Panc1 (cell line): Measurements from ENCODE around the gene CREBBP. TPM values are rescaled to one million over a fixed set of nuclear protein-coding genes. Genes with fewer than 3 reads are reported as not detected.

ENCODE experiments used
- ATAC-seq: fragments of 200-7000 bp; cut with Tn5 transposase; 2 replicates; pipeline ENCODE4 v1.9.1; 2020; ENCODE audit warnings: mild to moderate bottlenecking, moderate library complexity
- BruUV-seq: library from RNA; stranded (reverse); fragments of 400-500 nt; replicated peaks from 2 replicates; lab custom pipeline; 2021; lab: Mats Ljungman, UMichigan
- CTCF ChIA-PET: fragments of 300-600 bp; sonication (Branson Sonifier 250); formaldehyde crosslinking; loops from one replicate; lab custom pipeline; 2022; ENCODE audit warnings: antibody characterized with exemption; lab: Charles Lee
- POLR2A ChIA-PET: fragments of 300-600 bp; sonication (Branson Sonifier 250); formaldehyde crosslinking; loops from one replicate; lab custom pipeline; 2022; ENCODE audit warnings: antibody characterized with exemption; lab: Charles Lee
- DNase-seq: peaks from one replicate; pipeline ENCODE4 v3.0.0-alpha.2; 2010; ENCODE audit warnings: low read depth, low spot score
- H3K27ac ChIP-seq: 2 replicates; pipeline ENCODE4 v1.5.1; 2011; ENCODE audit warnings: mild to moderate bottlenecking, low read length, inconsistent platforms
- H3K27me3 ChIP-seq: fragments of 200-500 bp; sonication (Bioruptor generic); 2 replicates; pipeline ENCODE4 v1.6.0; 2014; ENCODE audit warnings: low read length, inconsistent platforms; ENCODE audit not compliant: control insufficient read depth, insufficient read depth
- H3K36me3 ChIP-seq: fragments of 200-500 bp; sonication (Bioruptor generic); 2 replicates; pipeline ENCODE4 v1.5.1; 2014; ENCODE audit warnings: inconsistent platforms, mild to moderate bottlenecking, low read length, moderate library complexity; ENCODE audit not compliant: control insufficient read depth, insufficient read depth
- H3K4me1 ChIP-seq: 2 replicates; pipeline ENCODE4 v1.5.1; 2011; ENCODE audit warnings: inconsistent platforms, mild to moderate bottlenecking, low read length, moderate library complexity; ENCODE audit not compliant: control insufficient read depth, insufficient read depth
- H3K4me3 ChIP-seq, 2 experiments: 2 replicates each; pipeline ENCODE4 v1.5.1; 2011 to 2012; ENCODE audit warnings: low read depth in 2 of 2, low read length in 2 of 2, mild to moderate bottlenecking in 2 of 2, inconsistent platforms in 1 of 2, moderate library complexity in 1 of 2
- H3K9me3 ChIP-seq: fragments of 200-500 bp; sonication (Bioruptor generic); 2 replicates; pipeline ENCODE4 v1.5.1; 2014; ENCODE audit warnings: low read depth, mild to moderate bottlenecking, inconsistent platforms, low read length, moderate library complexity; ENCODE audit not compliant: control insufficient read depth, insufficient read depth
- CTCF ChIP-seq: fragments of 450-650 bp; IDR thresholded peaks from 2 replicates; pipeline ENCODE4 v1.5.1; 2017; ENCODE audit warnings: mild to moderate bottlenecking
- POLR2AphosphoS5 ChIP-seq: IDR thresholded peaks from 2 replicates; pipeline ENCODE4 v1.6.1; 2012; ENCODE audit warnings: mild to moderate bottlenecking, low read depth, low read length, moderate library complexity
- REST ChIP-seq, 2 experiments: IDR thresholded peaks; 2 replicates each; pipeline ENCODE4 v1.6.1; 2011 to 2012; ENCODE audit warnings: low read depth in 2 of 2, control low read depth in 1 of 2, low read length in 1 of 2, mild to moderate bottlenecking in 1 of 2, moderate library complexity in 1 of 2; ENCODE audit not compliant: insufficient read depth in 1 of 2
- SIN3A ChIP-seq: IDR thresholded peaks from 2 replicates; pipeline ENCODE4 v1.6.1; 2012; ENCODE audit warnings: low read depth, mild to moderate bottlenecking, low read length, moderate library complexity, borderline replicate concordance; ENCODE audit not compliant: insufficient read depth
- TCF7L2 ChIP-seq: IDR thresholded peaks from 2 replicates; pipeline ENCODE4 v1.6.1; 2011; ENCODE audit warnings: mild to moderate bottlenecking, low read depth, low read length, inconsistent platforms
- in situ Hi-C: cut with HindIII; loops from 2 replicates; pipeline ENCODE4 v1.10.0; 2016; ENCODE audit warnings: low sequenced_read_pairs, low pct_unique_long_range_greater_than_20kb
- intact Hi-C: fragments of 100-400 bp; cut with micrococcal nuclease; formaldehyde crosslinking; loops from one replicate; pipeline ENCODE4 v1.10.0; 2022; ENCODE audit not compliant: unreplicated experiment
- total RNA-seq: library from RNA; stranded (reverse); gene quantifications from one replicate; pipeline ENCODE4 v1.2.1, GENCODE V29; 2021; ENCODE audit not compliant: unreplicated experiment

CREBBP gene
- total RNA-seq, 1 experiment from 2014 or later = 60.2 TPM

- no peaks in the 10 kb centered on the region for H3K9me3 ChIP-seq
- no peaks in the 10 kb centered on the region for H3K4me1 ChIP-seq
- ChIA-PET CTCF (no interaction called here), POLR2A (interaction anchor here (0.6 kb wide), 1 partner anchor 30 kb away, joined by 8 read pairs; no protein-coding TSS in a partner anchor)
- intact Hi-C loops = no loop called here
- ATAC-seq = no peak
- DNase-seq = no peak
- peaks cover 4% of the 10 kb centered on the region for H3K36me3 ChIP-seq
- no TSS peak for BruUV-seq
- H3K27ac ChIP-seq = no peak overlapping the region
- no peak for TF ChIP-seq REST (IDR thresholded peaks at IDR 0.05; ENCODE audit: insufficient read depth in 1 of 2, low read depth in 2 of 2, low read length in 1 of 2)
- TF ChIP-seq SIN3A = no peak
- TF ChIP-seq POLR2AphosphoS5 = no peak
- no peak for TF ChIP-seq TCF7L2
- TF ChIP-seq CTCF = no peak
- H3K27me3 ChIP-seq = no peaks in the 10 kb centered on the region
- in situ Hi-C loops = no loop called here
- H3K4me3 ChIP-seq = no peak overlapping the region
Observed at GRCh38 chr16:3731126-3731935, 149.2 kb downstream of the CREBBP start.

GRCh38 chr16:3730161-3731125 lies 150.1 kb downstream of the CREBBP start:
- Histone ChIP-seq H3K27me3 (no peaks in the 10 kb centered on the region), H3K4me3 (no peak overlapping the region), H3K27ac (no peak overlapping the region), H3K4me1 (no peaks in the 10 kb centered on the region), H3K36me3 (peaks cover 2% of the 10 kb centered on the region), H3K9me3 (no peaks in the 10 kb centered on the region)
- TF ChIP-seq CTCF = no peak
- ChIA-PET POLR2A (no interaction called here), CTCF (no interaction called here)
- no peak for ATAC-seq
- no TSS peak for BruUV-seq
- intact Hi-C loops = no loop called here
- in situ Hi-C loops = no loop called here
- no peak for DNase-seq
